Right atrium auricular region (tissue), 2 donors: ENCODE data around the gene VTCN1. TPM values are rescaled to one million over a fixed set of nuclear protein-coding genes. Genes with fewer than 3 reads are reported as not detected.

Experiments used
- DNase-seq: peaks from one replicate; pipeline ENCODE4 v3.0.0-alpha.2; 2019; ENCODE audit warnings: low spot score
- H3K27ac ChIP-seq, 2 donors: fragments of 200-600 bp; sonication (generic); 1 replicate in 1 of 2; 2 replicates in 1 of 2; pipeline ENCODE4 v1.5.1; 2016 to 2019
- H3K27me3 ChIP-seq, 2 donors: fragments of 200-600 bp; sonication (generic); one replicate each; pipeline versions ENCODE4 v1.5.1 to v1.6.0; 2017 to 2019
- H3K36me3 ChIP-seq: fragments of 200-600 bp; sonication (generic); one replicate; pipeline ENCODE4 v1.5.1; 2016
- H3K4me1 ChIP-seq, 2 donors: fragments of 200-600 bp; sonication (generic); one replicate each; pipeline versions ENCODE4 v1.5.1 to v1.6.0; 2017 to 2019
- H3K4me3 ChIP-seq, 2 donors: fragments of 200-600 bp; sonication (generic); 1 replicate in 1 of 2; 2 replicates in 1 of 2; pipeline ENCODE4 v1.5.1; 2017 to 2019; ENCODE audit warnings: mild to moderate bottlenecking in 1 of 2, moderate library complexity in 1 of 2
- H3K9me3 ChIP-seq, 2 donors: fragments of 200-600 bp; sonication (generic); one replicate each; pipeline ENCODE4 v1.5.1; 2019
- CTCF ChIP-seq, 2 donors: fragments of 200-600 bp; sonication (generic); IDR thresholded peaks; one replicate each; pipeline ENCODE4 v1.5.1; 2019; ENCODE audit warnings: antibody characterized with exemption in 2 of 2
- total RNA-seq, 2 donors: library from RNA; depleted of rRNA; stranded (reverse); fragments of >200 nt; gene quantifications; one replicate each; pipeline ENCODE4 v1.1.0, GENCODE V29; 2016

Gene VTCN1
- total RNA-seq, 2 donors from 2014 or later, result not detected

DNA sequence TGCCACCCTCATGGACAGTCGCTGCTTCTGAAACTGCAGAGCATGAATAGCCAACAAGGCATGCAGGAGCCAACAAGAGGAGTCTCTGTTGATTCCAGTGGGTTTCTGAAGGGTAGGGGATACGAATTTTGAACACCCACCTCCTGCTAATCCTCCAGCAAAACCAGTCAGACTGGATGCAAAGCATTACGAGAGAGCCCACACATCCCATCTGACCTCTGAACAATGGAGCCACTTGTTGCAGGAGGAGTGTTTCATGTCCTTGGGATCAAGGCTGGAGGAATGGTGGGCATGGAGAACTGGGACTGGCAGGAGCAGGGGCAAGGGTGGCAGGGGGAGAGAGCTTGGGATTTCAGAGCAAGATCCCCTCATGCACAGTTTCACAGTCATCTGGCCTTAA, 1.6 kb downstream of the VTCN1 start:
- no peaks in the 10 kb centered on the region for H3K27me3 ChIP-seq
- TF ChIP-seq CTCF (IDR thresholded peaks at IDR 0.05), result no peak
- DNase-seq, result no peak

DNA sequence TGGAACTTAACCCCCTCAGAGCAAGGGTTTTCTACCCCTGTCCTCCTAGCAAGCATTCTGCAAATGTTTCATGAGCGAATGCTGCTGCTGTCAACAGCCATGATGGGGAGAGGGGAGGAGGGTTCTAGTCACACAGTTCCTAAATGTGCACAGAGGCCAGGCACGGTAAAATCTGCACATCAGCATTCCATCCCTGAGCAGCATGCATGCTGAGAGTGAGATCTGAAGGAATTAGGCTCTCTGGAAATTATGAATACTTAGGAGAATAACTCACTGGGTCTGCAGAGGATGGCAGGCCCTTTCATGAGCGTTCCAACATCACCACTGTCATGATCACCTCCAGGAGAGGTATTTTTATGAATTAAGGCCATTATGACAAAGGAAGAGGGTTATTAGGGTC, 2.1 kb downstream of the VTCN1 start:
- Histone ChIP-seq H3K4me1 (no peaks in the 10 kb centered on the region), H3K36me3 (no peaks in the 10 kb centered on the region), H3K4me3 (no peak overlapping the region), H3K27ac (no peak overlapping the region), H3K27me3 (no peaks in the 10 kb centered on the region), H3K9me3 (no peaks in the 10 kb centered on the region)
- no peak for TF ChIP-seq CTCF (IDR thresholded peaks at IDR 0.05)
- DNase-seq, result no peak

More for the DNA sequence above, 1.6 kb downstream of the VTCN1 start:
- no peaks in the 10 kb centered on the region for H3K4me1 ChIP-seq
- H3K36me3 ChIP-seq, result no peaks in the 10 kb centered on the region
- H3K9me3 ChIP-seq, result no peaks in the 10 kb centered on the region
- no peak overlapping the region for H3K27ac ChIP-seq
- no peak overlapping the region for H3K4me3 ChIP-seq

- H3K27ac ChIP-seq, result no peak overlapping the region
- DNase-seq, result no peak
- no peak for TF ChIP-seq CTCF (IDR thresholded peaks at IDR 0.05)
- H3K27me3 ChIP-seq, result no peaks in the 10 kb centered on the region
- no peaks in the 10 kb centered on the region for H3K9me3 ChIP-seq
- no peak overlapping the region for H3K4me3 ChIP-seq
- no peaks in the 10 kb centered on the region for H3K4me1 ChIP-seq
- no peaks in the 10 kb centered on the region for H3K36me3 ChIP-seq
Observed at GRCh38 chr1:117205368-117205767, 5.4 kb downstream of the VTCN1 start.

DNA sequence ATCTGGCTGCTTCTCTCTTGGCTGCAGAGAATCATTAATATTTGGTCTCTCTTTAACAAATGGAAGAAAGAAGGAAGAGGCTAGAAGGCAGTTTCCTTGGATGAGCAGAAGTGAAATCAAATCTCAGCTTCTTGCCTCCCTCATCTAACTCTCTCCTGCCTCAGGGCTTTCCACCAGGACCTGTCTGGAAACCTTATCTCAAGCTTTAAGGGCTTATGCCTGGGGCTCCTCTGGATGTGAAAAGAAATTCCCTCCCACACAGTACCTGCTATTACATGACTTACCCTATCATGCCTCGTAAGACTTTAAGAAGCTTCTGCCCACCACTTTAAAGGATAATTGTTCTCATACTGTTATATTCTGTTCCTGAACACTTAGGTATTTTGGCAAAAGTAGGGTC, 8.9 kb downstream of the VTCN1 start:
- H3K27ac ChIP-seq, result no peak overlapping the region
- no peak for DNase-seq
- TF ChIP-seq CTCF (IDR thresholded peaks at IDR 0.05), result no peak
- no peaks in the 10 kb centered on the region for H3K4me1 ChIP-seq
- H3K9me3 ChIP-seq, result no peaks in the 10 kb centered on the region
- no peak overlapping the region for H3K4me3 ChIP-seq
- no peaks in the 10 kb centered on the region for H3K36me3 ChIP-seq
- H3K27me3 ChIP-seq, result no peaks in the 10 kb centered on the region

GRCh38 chr1:117198097-117198496, 12.6 kb downstream of the VTCN1 start:
- Histone ChIP-seq H3K4me3 (no peak overlapping the region), H3K4me1 (no peaks in the 10 kb centered on the region), H3K27ac (no peak overlapping the region), H3K36me3 (no peaks in the 10 kb centered on the region), H3K9me3 (no peaks in the 10 kb centered on the region), H3K27me3 (no peaks in the 10 kb centered on the region)
- no peak for DNase-seq
- no peak for TF ChIP-seq CTCF (IDR thresholded peaks at IDR 0.05)

GRCh38 chr1:117189726-117190125, 21.0 kb downstream of the VTCN1 start:
- Histone ChIP-seq H3K4me3 (no peak overlapping the region), H3K27ac (no peak overlapping the region), H3K36me3 (no peaks in the 10 kb centered on the region), H3K9me3 (peaks cover 0 to 4% of the 10 kb centered on the region in 2 donors), H3K4me1 (no peaks in the 10 kb centered on the region), H3K27me3 (no peaks in the 10 kb centered on the region)
- no peak for TF ChIP-seq CTCF (IDR thresholded peaks at IDR 0.05)
- DNase-seq, result no peak
